Tongue (tissue), 2 donors: Measurements from ENCODE around the gene PTS. TPM values are rescaled to one million over a fixed set of nuclear protein-coding genes. Genes with fewer than 3 reads are reported as not detected.
"Not testable (repeated sequence)": the region's sequence is repeated elsewhere in the genome, so short reads cannot be mapped to it uniquely, and the experiment has no call there.

Experiments used
- DNase-seq: peaks from one replicate; pipeline ENCODE4 v3.0.0-alpha.2; 2015
- total RNA-seq: library from RNA; depleted of rRNA; stranded (reverse); fragments of >200 nt; gene quantifications from one replicate; pipeline ENCODE4 v1.2.3, GENCODE V29; 2014

PTS gene
- 20.8 TPM for total RNA-seq

DNA sequence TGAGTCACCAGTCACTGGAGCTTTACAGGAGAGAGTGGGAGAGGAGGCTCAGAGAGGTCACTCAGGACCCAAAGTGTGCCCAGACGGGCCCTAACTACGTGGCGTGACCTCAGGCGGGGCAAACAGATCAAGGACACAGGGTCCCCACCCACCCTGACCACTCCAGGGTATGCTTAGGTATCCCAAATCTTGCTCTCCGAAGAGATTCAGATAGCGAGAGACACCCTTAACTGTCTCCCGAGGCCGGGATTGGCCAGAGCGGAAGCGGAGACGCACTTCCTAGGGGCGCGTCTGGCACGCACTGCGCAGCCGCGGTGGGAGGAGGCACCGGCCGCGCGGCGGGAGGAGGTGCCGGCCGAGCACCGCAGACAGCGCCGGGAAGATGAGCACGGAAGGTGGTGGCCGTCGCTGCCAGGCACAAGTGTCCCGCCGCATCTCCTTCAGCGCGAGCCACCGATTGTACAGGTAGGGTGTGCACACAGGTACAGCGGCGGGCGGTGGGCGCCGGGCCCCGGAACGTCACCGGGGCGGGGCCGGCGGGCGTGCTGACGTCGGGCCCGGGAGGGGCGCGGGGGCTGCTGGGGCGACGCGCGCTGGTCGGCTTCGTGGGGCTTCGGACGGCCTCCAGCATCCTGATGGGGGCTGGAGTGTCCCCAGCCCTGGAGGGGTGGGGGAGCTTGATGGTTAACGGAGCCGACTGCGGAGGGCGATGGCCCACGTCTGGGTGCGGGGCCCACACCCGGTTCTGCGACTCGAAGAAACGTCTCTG is at the start of gene PTS:
Gene PTS, plus strand, starts transcription at position 367 of the 769 bp plus-strand sequence. Its CDS starts 16 bp downstream, at position 383.
- DNase-seq: peak; percentile 96

- DNase-seq: no peak
Observed at GRCh38 chr11:112177589-112177988, 48.6 kb upstream of the PTS start.

GRCh38 chr11:112178428-112178827 is 47.8 kb upstream of the PTS start:
- no peak for DNase-seq

GRCh38 chr11:112178936-112179335 is 47.3 kb upstream of the PTS start:
- DNase-seq: no peak

GRCh38 chr11:112179601-112180000 is 46.6 kb upstream of the PTS start:
- DNase-seq: no peak

DNA sequence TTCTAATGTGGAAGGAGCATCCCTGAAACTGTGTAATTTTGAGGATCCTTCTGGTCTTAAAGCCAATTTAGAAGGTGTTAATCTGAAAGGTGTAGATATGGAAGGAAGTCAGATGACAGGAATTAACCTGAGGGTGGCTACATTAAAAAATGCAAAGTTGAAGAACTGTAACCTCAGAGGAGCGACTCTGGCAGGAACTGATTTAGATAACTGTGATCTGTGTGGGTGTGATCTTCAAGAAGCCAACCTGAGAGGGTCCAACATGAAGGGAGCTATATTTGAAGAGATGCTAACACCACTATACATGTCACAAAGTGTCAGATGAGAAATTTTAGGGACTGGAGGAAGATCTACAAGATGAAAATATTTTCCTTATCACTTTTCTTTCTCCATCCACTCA is 43.4 kb upstream of the PTS start:
- no peak for DNase-seq

- DNase-seq: peak; percentile 22
Observed at GRCh38 chr11:112185883-112186282, 40.3 kb upstream of the PTS start.

GRCh38 chr11:112186304-112186703 is 39.9 kb upstream of the PTS start:
- no peak for DNase-seq

- DNase-seq: not testable (repeated sequence)
Observed at GRCh38 chr11:112195113-112195512, 31.1 kb upstream of the PTS start.

DNA sequence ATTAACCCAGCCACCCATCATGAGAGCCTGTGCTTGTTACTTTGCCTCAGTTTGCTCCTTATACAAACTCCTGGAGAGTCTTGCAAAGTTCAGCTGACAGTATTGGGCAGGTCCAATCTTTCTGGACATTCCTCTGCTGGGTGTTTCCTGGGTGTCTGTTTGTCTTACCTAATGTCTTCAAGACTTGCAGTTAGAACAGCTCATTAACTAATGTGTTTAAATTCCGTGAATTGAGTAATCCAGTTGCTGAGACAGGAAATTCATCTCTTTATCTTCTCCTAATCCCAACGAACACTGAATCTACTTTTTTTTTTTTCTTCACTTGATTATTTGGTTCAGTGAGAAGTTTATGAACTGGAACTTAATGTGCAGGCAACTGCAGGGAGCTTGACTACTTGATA is 30.3 kb upstream of the PTS start:
- no peak for DNase-seq

- no peak for DNase-seq
Observed at GRCh38 chr11:112196519-112197087, 29.6 kb upstream of the PTS start.

GRCh38 chr11:112199101-112199500 is 27.1 kb upstream of the PTS start:
- DNase-seq: not testable (repeated sequence)

GRCh38 chr11:112200252-112200651 is 26.0 kb upstream of the PTS start:
- no peak for DNase-seq

- DNase-seq: no peak
Observed at GRCh38 chr11:112206071-112206470, 20.2 kb upstream of the PTS start.

DNA sequence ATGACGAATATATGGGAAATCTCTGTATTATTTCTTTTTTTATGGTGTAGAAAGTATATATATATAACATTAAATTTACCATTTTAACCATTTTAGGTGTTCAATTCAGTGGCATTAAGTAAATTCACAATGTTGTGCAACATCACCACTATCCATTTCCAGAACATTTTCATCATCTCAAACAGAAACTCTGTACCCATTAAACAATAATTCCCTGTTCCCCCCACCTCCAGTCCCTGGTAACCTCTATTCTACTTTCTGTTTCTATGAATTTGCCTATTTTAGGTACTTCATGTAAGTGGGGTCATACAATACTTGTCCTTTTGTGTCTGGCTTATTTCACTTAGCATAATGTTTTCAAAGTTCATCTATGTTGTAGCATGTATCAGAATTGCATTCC is 15.3 kb upstream of the PTS start:
- no peak for DNase-seq

- no peak for DNase-seq
Observed at GRCh38 chr11:112211536-112211935, 14.7 kb upstream of the PTS start.

GRCh38 chr11:112212290-112212689 is 13.9 kb upstream of the PTS start:
- DNase-seq: no peak

DNA sequence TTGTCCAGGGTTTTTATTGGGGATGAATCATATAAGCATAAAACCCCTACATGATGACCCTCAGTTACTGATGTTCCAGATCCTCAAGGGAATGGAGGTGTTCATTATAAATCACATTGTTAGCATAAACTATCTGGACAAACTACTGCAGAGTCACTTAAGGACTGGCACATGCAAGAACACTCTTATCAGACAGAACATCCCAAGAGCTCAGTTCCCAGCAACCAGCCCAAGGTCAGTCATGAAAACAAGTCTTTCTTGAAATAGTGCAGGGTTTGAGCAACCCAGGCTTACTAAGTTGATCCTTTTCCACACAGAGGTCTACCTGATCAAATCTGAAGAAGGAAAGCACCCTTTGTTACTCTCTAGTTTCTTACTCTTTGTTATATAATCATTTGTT is 13.5 kb upstream of the PTS start:
- DNase-seq: no peak

DNA sequence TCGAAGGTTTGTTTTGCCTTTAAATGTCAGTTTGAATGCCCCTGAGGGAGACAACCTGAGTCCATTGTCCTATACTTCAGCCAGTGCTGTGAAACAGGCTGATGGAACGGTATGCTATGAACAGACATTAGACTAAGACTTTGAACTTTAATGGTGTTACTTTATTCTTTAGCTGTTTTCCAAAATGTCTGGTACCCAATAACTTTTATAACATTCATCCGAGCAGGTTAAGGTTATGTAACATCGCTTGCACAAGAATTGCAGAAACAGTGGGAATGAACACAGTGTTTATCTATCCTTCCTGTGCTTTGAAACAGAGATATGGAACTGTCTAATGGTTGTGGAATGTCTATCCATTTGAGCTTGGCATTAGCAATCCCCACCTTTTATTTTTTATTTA is 12.5 kb upstream of the PTS start:
- DNase-seq: no peak

DNA sequence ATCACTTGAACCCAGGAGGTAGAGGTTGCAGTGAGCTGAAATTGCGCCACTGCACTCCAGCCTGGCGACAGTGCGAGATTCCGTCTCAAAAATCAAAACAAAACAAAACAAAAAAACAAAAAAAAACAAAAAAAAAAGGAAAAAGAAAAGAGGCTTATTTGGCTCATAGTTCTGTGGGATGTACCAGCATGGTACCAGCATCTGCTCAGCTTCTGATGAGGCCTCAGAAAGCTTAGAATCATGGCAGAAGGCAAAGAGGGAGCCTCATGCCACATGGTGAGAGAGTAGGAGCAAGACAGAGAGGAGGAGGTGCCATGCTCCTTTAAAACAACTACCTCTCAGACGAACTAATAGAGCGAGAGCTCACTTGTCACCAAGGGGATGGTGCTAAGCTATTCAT is 10.6 kb upstream of the PTS start:
- no peak for DNase-seq

DNA sequence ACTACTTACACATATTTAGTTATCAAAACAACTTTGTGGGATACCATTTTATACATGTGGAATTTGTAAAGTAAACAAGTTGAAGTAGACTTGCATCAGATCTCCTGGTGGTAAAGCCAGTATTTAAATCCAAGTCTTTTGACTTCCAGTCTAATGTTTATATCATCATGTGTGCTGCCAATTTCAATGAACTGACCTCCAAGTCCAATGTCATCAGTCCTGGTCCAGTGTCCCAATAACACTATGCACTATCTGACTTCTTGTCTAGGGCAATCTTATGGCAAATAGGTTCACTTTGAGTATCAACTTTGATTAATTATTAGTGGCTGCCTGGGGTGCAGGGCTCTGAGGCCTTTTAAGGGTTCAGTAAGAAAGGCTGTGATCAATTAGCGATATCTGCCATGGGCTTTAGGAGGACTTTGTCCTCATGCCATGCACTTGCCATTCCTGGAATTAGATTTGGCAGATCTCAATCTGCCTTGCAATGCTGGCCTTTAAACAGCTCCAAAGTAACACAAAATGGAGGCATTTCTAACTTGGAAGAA is 9.6 kb upstream of the PTS start:
- DNase-seq: no peak

DNA sequence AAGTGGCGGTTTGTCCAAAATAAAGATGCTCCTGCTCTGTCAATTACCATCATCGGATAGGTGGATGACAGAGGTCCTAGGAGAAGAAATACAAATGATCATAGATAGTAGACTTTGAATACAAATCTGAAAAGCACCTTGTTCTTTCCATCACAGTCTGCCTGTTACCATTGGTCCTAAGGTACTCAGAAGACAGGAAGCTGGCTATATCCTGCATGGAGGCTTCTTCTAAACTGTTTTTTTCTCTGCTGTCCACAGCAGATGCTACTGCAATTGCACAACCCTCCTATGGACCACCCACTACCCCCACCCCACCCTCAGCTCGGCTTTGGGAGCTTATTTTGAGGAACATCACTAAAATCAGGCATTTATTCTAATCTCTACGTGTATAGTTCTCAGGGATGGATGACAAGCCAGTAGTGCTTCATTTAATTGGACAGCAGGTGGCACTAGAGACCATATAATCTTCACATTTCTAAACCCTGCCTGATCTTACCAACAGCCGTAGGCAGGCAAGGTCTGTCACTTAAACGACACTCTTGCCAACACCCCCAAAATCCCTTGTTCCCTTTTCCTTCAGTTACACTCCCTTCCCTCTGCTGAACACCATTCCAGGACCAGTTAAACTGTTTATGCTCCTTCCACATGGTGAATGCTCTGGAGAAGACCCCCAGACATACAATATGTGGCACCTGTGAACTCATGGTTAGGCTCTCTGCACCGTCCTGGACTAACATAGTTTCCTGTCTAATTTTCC is 6.6 kb upstream of the PTS start:
- peak; percentile 91 for DNase-seq

- DNase-seq: no peak
Observed at GRCh38 chr11:112221274-112221835, 4.9 kb upstream of the PTS start.
